Measurements from ENCODE around the gene FLNB.

The FLNB gene

GRCh38 chr3:58144478-58145325, 136.5 kb downstream of the FLNB start:
- DNase-seq = no peak
- Mint-ChIP-seq H3K27ac (peak overlapping the region; percentile 39), H3K27me3 (ENCODE audit: low read depth, poor library complexity) (peaks cover 2% of the 10 kb centered on the region), H3K4me1 (peaks cover 38% of the 10 kb centered on the region), H3K9me3 (no peaks in the 10 kb centered on the region), H3K4me3 (no peak overlapping the region), H3K36me3 (ENCODE audit: low read depth) (peaks cover 80% of the 10 kb centered on the region)
- no peak for TF ChIP-seq CTCF (IDR thresholded peaks at IDR 0.05)

GRCh38 chr3:58148049-58148448, 139.8 kb downstream of the FLNB start:
- H3K9me3 Mint-ChIP-seq = no peaks in the 10 kb centered on the region
- peaks cover 27% of the 10 kb centered on the region for H3K4me1 Mint-ChIP-seq
- TF ChIP-seq CTCF (IDR thresholded peaks at IDR 0.05) = no peak
- H3K27ac Mint-ChIP-seq = no peak overlapping the region
- H3K27me3 Mint-ChIP-seq (ENCODE audit: low read depth, poor library complexity) = peaks cover 5% of the 10 kb centered on the region
- H3K4me3 Mint-ChIP-seq = no peak overlapping the region
- no peak for DNase-seq
- H3K36me3 Mint-ChIP-seq (ENCODE audit: low read depth) = peaks cover 78% of the 10 kb centered on the region

GRCh38 chr3:58150130-58150809, 142.0 kb downstream of the FLNB start:
- Mint-ChIP-seq H3K27me3 (ENCODE audit: low read depth, poor library complexity) (peaks cover 5% of the 10 kb centered on the region), H3K4me3 (no peak overlapping the region), H3K9me3 (no peaks in the 10 kb centered on the region), H3K27ac (no peak overlapping the region), H3K36me3 (ENCODE audit: low read depth) (peaks cover 79% of the 10 kb centered on the region), H3K4me1 (peaks cover 7% of the 10 kb centered on the region)
- TF ChIP-seq CTCF (IDR thresholded peaks at IDR 0.05) = no peak
- DNase-seq = no peak

- peaks cover 78% of the 10 kb centered on the region for H3K36me3 Mint-ChIP-seq (ENCODE audit: low read depth)
- no peak for TF ChIP-seq CTCF (IDR thresholded peaks at IDR 0.05)
- no peak overlapping the region for H3K4me3 Mint-ChIP-seq
- peaks cover 5% of the 10 kb centered on the region for H3K27me3 Mint-ChIP-seq (ENCODE audit: low read depth, poor library complexity)
- DNase-seq = no peak
- H3K27ac Mint-ChIP-seq = no peak overlapping the region
- H3K4me1 Mint-ChIP-seq = peaks cover 7% of the 10 kb centered on the region
- H3K9me3 Mint-ChIP-seq = no peaks in the 10 kb centered on the region
These were observed 142.6 kb downstream of the FLNB start for GRCh38 chr3:58150810-58151199.

- TF ChIP-seq CTCF (IDR thresholded peaks at IDR 0.05) = no peak
- DNase-seq = no peak
- Mint-ChIP-seq H3K4me1 (peaks cover 7% of the 10 kb centered on the region), H3K27ac (peak overlapping the region; percentile 49), H3K9me3 (no peaks in the 10 kb centered on the region), H3K4me3 (no peak overlapping the region), H3K27me3 (ENCODE audit: low read depth, poor library complexity) (peaks cover 5% of the 10 kb centered on the region), H3K36me3 (ENCODE audit: low read depth) (peaks cover 75% of the 10 kb centered on the region)
These were observed 143.4 kb downstream of the FLNB start for GRCh38 chr3:58151637-58152036.
